ENCODE results near the gene TCF7L1.
"Not testable (repeated sequence)": the region's sequence is repeated elsewhere in the genome, so short reads cannot be mapped to it uniquely, and the experiment has no call there.

Gene TCF7L1

GRCh38 chr2:85114586-85115330 is 18.4 kb upstream of the TCF7L1 start:
- DNase-seq (ENCODE audit: low spot score): no peak
- no peak for TF ChIP-seq CTCF (IDR thresholded peaks at IDR 0.05; ENCODE audit: extremely low read depth, missing control alignments)

GRCh38 chr2:85116207-85116606 is 17.0 kb upstream of the TCF7L1 start:
- no peak for DNase-seq (ENCODE audit: low spot score)
- no peak for TF ChIP-seq CTCF (IDR thresholded peaks at IDR 0.05; ENCODE audit: extremely low read depth, missing control alignments)

DNA sequence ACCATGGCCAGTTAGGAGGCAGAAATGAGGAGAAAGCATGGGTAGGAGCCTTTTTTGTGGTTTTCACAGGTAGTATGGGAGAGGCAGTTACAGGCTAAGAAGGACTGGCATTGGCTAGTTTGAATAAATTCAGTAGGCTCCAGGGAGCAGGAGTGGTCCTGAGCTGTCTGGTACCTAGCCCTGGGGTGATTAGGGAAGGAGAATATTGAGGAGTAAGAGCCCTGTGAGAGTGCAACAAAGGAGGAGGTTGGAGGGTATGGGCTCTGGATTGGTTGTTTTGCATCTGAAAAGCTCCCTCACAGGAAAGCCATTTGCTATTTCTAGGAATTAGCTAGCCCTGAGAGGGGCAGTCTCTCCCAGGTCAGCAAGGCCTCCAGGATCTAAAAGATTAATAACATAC is 13.3 kb upstream of the TCF7L1 start:
- no peak for TF ChIP-seq CTCF (IDR thresholded peaks at IDR 0.05; ENCODE audit: extremely low read depth, missing control alignments)
- DNase-seq (ENCODE audit: low spot score): no peak

- no peak for TF ChIP-seq CTCF (IDR thresholded peaks at IDR 0.05; ENCODE audit: extremely low read depth, missing control alignments)
- no peak for DNase-seq (ENCODE audit: low spot score)
Observed at GRCh38 chr2:85120363-85120762, 12.8 kb upstream of the TCF7L1 start.

DNA sequence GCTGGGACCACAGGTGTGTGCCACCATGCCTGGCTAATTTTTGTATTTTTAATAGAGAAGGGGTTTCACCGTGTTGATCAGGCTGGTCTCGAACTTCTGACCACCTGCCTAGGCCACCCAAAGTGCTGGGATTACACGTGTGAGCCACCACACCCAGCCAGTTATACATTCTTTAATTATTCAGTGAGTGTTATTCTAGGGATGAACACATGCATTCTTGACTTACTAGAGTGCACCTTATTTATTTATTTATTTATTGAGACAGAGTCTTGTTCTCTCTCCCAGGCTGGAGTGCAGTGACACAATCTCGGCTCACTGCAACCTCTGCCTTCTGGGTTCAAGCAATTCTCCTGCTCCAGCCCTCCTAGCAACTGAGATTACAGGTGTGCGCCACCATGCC is 6.7 kb upstream of the TCF7L1 start:
- not testable (repeated sequence) for DNase-seq (ENCODE audit: low spot score)

- no peak for DNase-seq (ENCODE audit: low spot score)
- TF ChIP-seq CTCF (IDR thresholded peaks at IDR 0.05; ENCODE audit: extremely low read depth, missing control alignments): no peak
Observed at GRCh38 chr2:85129861-85130260, 3.3 kb upstream of the TCF7L1 start.

DNA sequence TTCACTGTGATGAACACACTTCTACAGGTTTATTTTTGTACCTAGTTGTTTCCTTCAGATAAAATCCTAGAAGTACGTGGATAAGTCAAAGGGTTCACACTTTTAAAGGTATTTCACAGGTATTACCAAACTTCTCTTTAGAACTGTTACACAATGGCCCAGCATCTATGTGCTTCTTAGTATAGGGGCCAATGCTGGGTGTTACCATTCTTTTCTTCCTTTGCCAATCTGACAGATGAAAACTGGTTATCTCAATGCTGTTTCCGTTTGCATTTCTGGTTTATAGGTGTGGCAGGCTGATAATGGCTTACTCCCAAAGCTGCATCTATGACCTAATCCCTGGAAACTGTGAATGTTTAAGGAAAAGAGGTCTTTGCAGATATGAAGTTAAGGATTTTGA is 2.8 kb upstream of the TCF7L1 start:
- TF ChIP-seq CTCF (IDR thresholded peaks at IDR 0.05; ENCODE audit: extremely low read depth, missing control alignments): no peak
- DNase-seq (ENCODE audit: low spot score): no peak

DNA sequence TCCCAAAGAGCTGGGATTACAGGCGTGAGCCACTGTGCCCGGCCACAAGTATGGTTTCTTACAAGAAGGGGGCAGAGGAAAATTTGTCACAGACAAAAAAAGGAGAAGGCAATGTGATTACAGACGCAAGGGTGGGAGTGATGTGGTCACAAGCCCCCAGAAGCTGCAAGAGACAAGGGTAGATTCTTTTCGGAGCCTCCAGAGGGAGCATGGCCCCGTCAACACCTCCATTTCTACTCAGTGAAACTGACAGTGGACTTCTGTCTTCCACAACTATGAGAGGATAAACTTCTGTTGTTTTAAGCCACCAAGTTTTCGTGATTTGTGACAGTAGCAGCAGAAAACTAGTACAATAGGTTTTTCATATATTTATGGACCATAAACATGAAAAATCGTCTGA is 2.1 kb upstream of the TCF7L1 start:
- DNase-seq (ENCODE audit: low spot score): no peak
- no peak for TF ChIP-seq CTCF (IDR thresholded peaks at IDR 0.05; ENCODE audit: extremely low read depth, missing control alignments)
